GM12864 (cell line): ENCODE results near the gene CHST11.
"Not testable (repeated sequence)": the region's sequence is repeated elsewhere in the genome, so short reads cannot be mapped to it uniquely, and the experiment has no call there.

Experiments used
- DNase-seq: peaks from one replicate; pipeline ENCODE4 v3.0.0-alpha.2; 2011; ENCODE audit warnings: low read depth
- H3K4me3 ChIP-seq: 2 replicates; pipeline ENCODE4 v1.5.1; 2011; ENCODE audit warnings: mild to moderate bottlenecking, low read depth, low read length, control low read depth
- TF ChIP-seq, protein P1 (sequence below): IDR thresholded peaks from 2 replicates; pipeline ENCODE4 v1.5.1; 2011; ENCODE audit warnings: low read depth, mild to moderate bottlenecking, moderate library complexity, low read length, control low read depth, inconsistent platforms; ENCODE audit errors: missing control alignments

The CHST11 gene

DNA sequence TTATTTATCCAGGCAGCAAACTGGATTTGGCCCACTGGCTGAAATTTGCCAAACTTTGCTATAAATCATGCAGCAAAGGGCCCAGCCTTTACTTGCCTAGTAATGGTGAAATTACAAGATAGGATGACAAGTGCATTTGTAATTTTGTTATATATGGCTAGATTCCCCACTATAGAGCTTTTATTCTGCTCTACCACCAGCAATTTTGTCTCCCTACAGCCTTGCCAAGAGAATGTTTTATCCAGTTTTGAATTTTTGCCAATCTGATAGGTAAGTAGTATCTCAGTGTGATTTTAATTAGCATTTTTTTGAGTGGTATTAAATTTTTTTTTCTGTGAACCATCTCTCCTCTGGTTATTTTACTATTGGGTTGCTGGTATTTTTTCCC, 339.7 kb downstream of the CHST11 start:
- DNase-seq, result no peak
- H3K4me3 ChIP-seq, result no peak overlapping the region
- TF ChIP-seq, protein P1, sequence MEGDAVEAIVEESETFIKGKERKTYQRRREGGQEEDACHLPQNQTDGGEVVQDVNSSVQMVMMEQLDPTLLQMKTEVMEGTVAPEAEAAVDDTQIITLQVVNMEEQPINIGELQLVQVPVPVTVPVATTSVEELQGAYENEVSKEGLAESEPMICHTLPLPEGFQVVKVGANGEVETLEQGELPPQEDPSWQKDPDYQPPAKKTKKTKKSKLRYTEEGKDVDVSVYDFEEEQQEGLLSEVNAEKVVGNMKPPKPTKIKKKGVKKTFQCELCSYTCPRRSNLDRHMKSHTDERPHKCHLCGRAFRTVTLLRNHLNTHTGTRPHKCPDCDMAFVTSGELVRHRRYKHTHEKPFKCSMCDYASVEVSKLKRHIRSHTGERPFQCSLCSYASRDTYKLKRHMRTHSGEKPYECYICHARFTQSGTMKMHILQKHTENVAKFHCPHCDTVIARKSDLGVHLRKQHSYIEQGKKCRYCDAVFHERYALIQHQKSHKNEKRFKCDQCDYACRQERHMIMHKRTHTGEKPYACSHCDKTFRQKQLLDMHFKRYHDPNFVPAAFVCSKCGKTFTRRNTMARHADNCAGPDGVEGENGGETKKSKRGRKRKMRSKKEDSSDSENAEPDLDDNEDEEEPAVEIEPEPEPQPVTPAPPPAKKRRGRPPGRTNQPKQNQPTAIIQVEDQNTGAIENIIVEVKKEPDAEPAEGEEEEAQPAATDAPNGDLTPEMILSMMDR, result no peak

DNA sequence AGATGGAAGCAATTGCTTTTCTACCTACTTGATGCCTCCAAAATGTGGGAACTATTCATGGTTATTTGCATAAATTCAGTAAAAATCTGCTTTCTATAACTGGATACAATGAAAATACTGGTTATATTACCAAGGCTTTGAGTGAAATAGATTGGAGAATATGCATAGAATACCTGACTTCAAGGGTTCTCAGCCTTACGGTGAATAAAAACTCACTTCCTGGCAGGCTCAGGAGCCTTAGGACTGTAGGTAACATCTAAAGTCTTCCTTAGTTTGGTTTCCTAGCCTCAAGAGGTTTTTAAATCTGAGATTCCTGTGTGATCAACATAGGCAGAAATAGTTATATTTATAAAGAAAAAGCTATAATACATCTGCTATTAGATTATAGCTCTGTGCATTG, 342.7 kb downstream of the CHST11 start:
- TF ChIP-seq, protein P1, result no peak
- no peak for DNase-seq

DNA sequence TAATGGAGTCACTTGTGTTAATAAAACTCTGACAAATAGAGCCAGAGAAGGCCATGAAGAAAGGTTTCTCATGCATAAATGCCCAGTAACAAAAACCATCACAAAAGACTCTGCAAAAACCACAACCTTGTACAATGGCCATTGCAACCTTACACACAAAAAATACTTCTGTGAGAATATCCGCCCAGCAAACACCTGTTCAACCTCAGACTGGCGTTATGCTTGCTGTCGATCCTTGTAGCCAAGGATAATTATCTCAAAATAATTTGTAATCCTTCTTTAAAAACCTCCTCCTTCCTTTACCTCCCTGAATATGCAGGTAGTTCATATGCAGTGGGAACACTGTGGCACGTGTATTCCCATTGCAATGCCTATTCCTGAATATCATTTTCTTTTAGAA, 344.3 kb downstream of the CHST11 start:
- DNase-seq, result no peak
- H3K4me3 ChIP-seq, result no peak overlapping the region
- TF ChIP-seq, protein P1, result no peak

More for the DNA sequence above, 342.7 kb downstream of the CHST11 start:
- no peak overlapping the region for H3K4me3 ChIP-seq

DNA sequence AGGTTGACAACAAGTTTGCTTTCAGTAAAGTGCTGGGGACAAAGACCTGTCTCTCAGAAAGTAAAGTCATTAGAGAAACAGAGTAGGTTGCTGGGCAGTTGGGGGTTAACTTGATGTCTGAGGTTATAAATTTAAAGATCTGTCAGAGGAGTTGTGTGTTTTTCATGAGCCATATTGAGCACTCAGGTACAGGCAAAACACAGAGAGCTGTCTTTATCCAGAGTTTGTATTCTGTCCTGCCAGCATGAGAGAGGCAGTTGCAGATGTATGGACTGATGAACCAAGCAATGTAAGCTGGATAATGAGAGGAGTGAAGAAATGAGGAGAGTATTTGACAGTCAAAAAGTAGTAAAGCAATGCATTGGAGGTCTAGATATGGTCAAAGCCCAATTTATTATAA, 344.7 kb downstream of the CHST11 start:
- H3K4me3 ChIP-seq, result no peak overlapping the region
- no peak for DNase-seq
- TF ChIP-seq, protein P1, result no peak

DNA sequence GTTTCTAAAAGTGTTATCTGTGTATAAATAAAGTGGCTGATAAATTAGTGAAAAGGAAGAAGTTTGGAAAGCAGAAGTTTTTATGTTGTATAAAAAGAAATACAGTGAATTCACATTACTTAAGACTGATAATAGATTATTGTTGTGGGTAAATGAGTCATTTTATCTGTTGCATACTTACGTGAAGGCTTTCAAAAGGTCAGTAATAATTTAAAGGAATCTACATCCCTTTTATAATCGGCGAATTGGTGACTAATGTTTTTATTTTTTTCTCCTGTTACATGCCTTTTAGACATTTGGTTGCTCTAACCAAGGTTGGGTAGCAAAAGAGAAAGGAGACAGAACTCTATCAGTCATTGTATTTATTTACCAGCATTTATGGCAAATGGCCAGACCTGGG, 345.5 kb downstream of the CHST11 start:
- no peak for DNase-seq
- no peak overlapping the region for H3K4me3 ChIP-seq
- TF ChIP-seq, protein P1, result no peak

DNA sequence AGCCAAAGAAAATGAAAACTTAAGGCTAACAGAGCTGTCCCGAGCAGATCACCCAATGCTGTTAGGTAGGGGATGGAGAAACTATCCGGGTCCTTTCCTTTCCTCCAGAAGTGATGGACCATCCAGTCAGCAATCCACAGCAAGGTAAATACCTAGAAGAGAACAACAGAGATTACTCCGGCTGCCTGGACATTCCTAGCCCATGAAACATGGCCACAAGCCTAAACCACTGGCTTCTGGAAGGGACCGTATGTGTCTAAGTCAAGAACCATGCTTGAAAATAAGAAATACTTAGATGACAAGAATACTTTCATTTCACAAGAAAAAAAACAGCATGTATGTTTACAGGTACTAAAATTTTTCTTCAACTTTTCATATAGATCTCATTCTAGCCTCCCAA, 348.4 kb downstream of the CHST11 start:
- DNase-seq, result no peak
- TF ChIP-seq, protein P1, result no peak
- no peak overlapping the region for H3K4me3 ChIP-seq

DNA sequence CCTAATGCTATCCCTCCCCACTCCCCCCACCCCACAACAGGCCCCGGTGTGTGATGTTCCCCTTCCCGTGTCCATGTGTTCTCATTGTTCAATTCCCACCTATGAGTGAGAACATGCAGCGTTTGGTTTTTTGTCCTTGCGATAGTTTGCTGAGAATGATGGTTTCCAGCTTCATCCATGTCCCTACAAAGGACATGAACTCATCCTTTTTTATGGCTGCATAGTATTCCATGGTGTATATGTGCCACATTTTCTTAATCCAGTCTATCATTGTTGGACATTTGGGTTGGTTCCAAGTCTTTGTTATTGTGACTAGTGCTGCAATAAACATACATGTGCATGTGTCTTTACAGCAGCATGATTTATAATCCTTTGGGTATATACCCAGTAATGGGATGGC, 349.4 kb downstream of the CHST11 start:
- not testable (repeated sequence) for H3K4me3 ChIP-seq, DNase-seq

DNA sequence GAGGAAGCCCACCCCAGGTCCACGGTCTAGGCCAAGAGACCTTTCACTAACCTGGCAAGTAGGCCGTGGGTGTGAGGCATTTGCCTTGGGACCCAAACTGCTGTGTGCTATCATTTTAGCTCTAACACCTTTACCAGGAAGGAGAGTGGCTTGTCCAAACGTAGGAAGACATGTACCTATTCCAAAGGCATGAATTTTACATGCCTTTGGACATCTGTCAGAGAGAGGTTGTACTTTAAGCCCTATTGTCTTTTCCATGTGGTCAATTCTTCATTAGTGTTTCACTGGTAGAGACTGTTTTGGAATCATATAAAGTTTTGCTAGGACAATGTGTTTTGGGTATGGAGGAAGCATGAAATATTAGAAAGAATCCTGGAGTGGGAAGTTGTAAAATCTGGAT, 352.5 kb downstream of the CHST11 start:
- no peak for DNase-seq
- TF ChIP-seq, protein P1, result no peak

More for the DNA sequence above, 352.5 kb downstream of the CHST11 start:
- no peak overlapping the region for H3K4me3 ChIP-seq
